ENCODE measurements around the gene MAPK14.
"Not testable (repeated sequence)": the region's sequence is repeated elsewhere in the genome, so short reads cannot be mapped to it uniquely, and the experiment has no call there.

The MAPK14 gene

GRCh38 chr6:36071281-36071680 is 43.7 kb downstream of the MAPK14 start:
- DNase-seq = no peak

GRCh38 chr6:36071714-36072113 is 44.1 kb downstream of the MAPK14 start:
- DNase-seq = no peak

GRCh38 chr6:36072681-36073080 is 45.1 kb downstream of the MAPK14 start:
- DNase-seq = no peak

GRCh38 chr6:36073587-36073986 is 46.0 kb downstream of the MAPK14 start:
- DNase-seq = no peak

GRCh38 chr6:36075656-36076055 is 48.0 kb downstream of the MAPK14 start:
- no peak for DNase-seq

GRCh38 chr6:36076178-36077063 is 48.8 kb downstream of the MAPK14 start:
- DNase-seq = no peak

GRCh38 chr6:36078159-36078558 is 50.6 kb downstream of the MAPK14 start:
- DNase-seq = no peak

GRCh38 chr6:36079601-36080000 is 52.0 kb downstream of the MAPK14 start:
- no peak for DNase-seq

GRCh38 chr6:36082318-36082717 is 54.7 kb downstream of the MAPK14 start:
- no peak for DNase-seq

- no peak for DNase-seq
These were observed 55.8 kb downstream of the MAPK14 start for GRCh38 chr6:36083446-36083845.

GRCh38 chr6:36088204-36088603 is 60.6 kb downstream of the MAPK14 start:
- not testable (repeated sequence) for DNase-seq

- DNase-seq = no peak
These were observed 61.4 kb downstream of the MAPK14 start for GRCh38 chr6:36089048-36089447.

GRCh38 chr6:36094238-36094637 is 66.6 kb downstream of the MAPK14 start:
- DNase-seq = no peak

- peak; percentile 59 for DNase-seq
These were observed 67.3 kb downstream of the MAPK14 start for GRCh38 chr6:36094753-36095496.

- DNase-seq = no peak
These were observed 68.1 kb downstream of the MAPK14 start for GRCh38 chr6:36095497-36096391.

- DNase-seq = no peak
These were observed 70.8 kb downstream of the MAPK14 start for GRCh38 chr6:36098253-36098919.

- DNase-seq = no peak
These were observed 71.5 kb downstream of the MAPK14 start for GRCh38 chr6:36098920-36099647.

GRCh38 chr6:36099869-36100483 is 72.4 kb downstream of the MAPK14 start:
- DNase-seq = no peak

- DNase-seq = no peak
These were observed 74.1 kb downstream of the MAPK14 start for GRCh38 chr6:36101691-36102090.

- DNase-seq = no peak
These were observed 75.2 kb downstream of the MAPK14 start for GRCh38 chr6:36102853-36103252.

GRCh38 chr6:36104836-36105235 is 77.2 kb downstream of the MAPK14 start:
- no peak for DNase-seq

All from NK-92 treated with Interleukin-12 subunit alpha and Interleukin-12 subunit beta, amount 100 ng/mL, for 24 hours (cell line).